AG04450 (cell line): ENCODE data around the gene LYRM9. TPM values are rescaled to one million over a fixed set of nuclear protein-coding genes. Genes with fewer than 3 reads are reported as not detected.

Experiments
- CTCF ChIA-PET: fragments of 300-600, 350-600 bp; formaldehyde crosslinking; extraction: SDS; loops from one replicate; lab custom pipeline; 2022; ENCODE audit warnings: antibody characterized with exemption, inconsistent platforms; lab: Charles Lee
- POLR2A ChIA-PET: fragments of 350-600 bp; formaldehyde crosslinking; extraction: SDS; loops from one replicate; lab custom pipeline; 2021; ENCODE audit warnings: antibody characterized with exemption, inconsistent platforms; lab: Yijun Ruan, JAX
- DNase-seq: peaks from one replicate; pipeline ENCODE4 v3.0.0-alpha.2; 2011; ENCODE audit warnings: low read depth, low spot score
- H3K27ac ChIP-seq: one replicate; pipeline ENCODE4 v1.5.1; 2012; ENCODE audit warnings: low read depth, low read length, control low read depth
- H3K27me3 ChIP-seq: one replicate; pipeline ENCODE4 v1.6.0; 2012; ENCODE audit warnings: low read length; ENCODE audit not compliant: control insufficient read depth, insufficient read depth
- H3K4me3 ChIP-seq: 2 replicates; pipeline ENCODE4 v1.5.1; 2011; ENCODE audit warnings: mild to moderate bottlenecking, low read depth, low read length, control low read depth
- H3K9me3 ChIP-seq: 2 replicates; pipeline ENCODE4 v1.5.1; 2012; ENCODE audit warnings: low read length; ENCODE audit not compliant: control insufficient read depth, insufficient read depth
- CTCF ChIP-seq: IDR thresholded peaks from 2 replicates; pipeline ENCODE4 v1.5.1; 2011; ENCODE audit warnings: low read depth, low read length, control low read depth, inconsistent platforms
- polyA plus RNA-seq: library from polyadenylated mRNA; depleted of rRNA; stranded (reverse); fragments of >200 nt; gene quantifications from 2 replicates; pipeline ENCODE4 v1.2.3, GENCODE V29; 2011

Gene LYRM9
- polyA plus RNA-seq, 1 experiment = 4.9 TPM

DNA sequence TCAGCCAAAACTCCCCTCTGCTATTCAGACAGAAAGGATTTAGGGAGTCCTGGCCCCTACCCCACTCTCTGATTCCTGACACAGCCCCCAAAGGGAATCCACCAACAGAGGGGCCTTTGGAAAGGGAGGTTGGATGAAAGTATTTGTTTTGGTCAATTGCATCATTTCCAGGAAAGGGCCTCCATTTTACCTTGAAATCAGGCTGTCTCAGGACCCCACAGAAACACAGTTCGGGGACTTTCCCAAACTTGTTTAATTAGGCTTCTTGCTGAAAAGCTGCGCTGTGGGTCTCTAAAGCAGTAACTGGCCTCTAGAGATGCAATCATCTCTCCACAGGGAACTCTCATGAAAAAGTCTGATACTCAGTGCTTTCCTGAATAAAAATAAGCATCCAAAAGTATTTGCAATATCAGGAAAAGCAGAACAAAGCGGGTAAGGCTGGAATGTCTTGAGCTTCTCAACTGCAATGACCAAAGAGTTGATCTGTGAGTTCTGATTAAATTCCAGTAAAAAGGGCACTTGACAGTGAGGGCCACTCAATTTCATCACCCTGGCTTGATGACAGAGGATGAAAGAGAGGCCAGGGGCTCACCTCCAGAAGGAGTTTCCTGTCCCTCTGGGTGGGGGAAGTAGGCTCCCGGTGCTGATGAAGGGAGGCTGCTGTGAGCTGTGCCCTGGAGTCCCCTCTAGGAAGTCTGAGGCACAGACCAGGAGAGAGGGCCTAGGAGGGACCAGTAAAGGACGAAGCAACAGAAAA lies 36.3 kb downstream of the LYRM9 start:
- no peak for TF ChIP-seq CTCF

GRCh38 chr17:27855454-27855853 lies 37.7 kb downstream of the LYRM9 start:
- H3K9me3 ChIP-seq = no peaks in the 10 kb centered on the region
- TF ChIP-seq CTCF = no peak
- DNase-seq = no peak
- H3K27ac ChIP-seq = no peak overlapping the region
- H3K27me3 ChIP-seq = peaks cover 5% of the 10 kb centered on the region
- no peak overlapping the region for H3K4me3 ChIP-seq
- POLR2A ChIA-PET = no interaction called here
- CTCF ChIA-PET = interaction anchor here (1.0 kb wide), 2 partner anchors 25 to 96 kb away, joined by 3 to 4 read pairs; no protein-coding TSS in a partner anchor

More for the DNA sequence above, 36.3 kb downstream of the LYRM9 start:
- Histone ChIP-seq H3K9me3 (no peaks in the 10 kb centered on the region), H3K27ac (no peak overlapping the region), H3K4me3 (no peak overlapping the region), H3K27me3 (peaks cover 5% of the 10 kb centered on the region)
- ChIA-PET POLR2A (no interaction called here), CTCF (interaction anchor here (1.9 kb wide), 1 partner anchor 52 kb away, joined by 6 read pairs; no protein-coding TSS in a partner anchor)
- no peak for DNase-seq

DNA sequence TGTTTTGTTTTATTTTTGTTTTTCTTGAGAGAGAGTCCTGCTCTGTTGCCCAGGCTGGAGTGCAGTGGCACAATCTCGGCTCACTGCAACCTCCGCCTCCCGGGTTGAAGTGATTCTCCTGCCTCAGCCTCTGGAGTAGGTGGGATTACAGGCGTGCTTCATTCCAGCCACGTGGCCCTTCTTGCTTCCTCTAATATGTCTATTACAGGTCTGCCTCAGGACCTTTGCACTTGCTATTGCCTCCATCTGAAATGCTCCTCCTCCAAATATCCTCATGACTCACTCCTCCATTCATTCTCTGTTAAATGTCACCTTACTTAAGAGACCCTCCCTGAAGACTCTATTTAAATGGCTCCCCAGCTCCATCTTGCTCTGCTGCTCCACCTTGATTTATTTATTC lies 39.0 kb downstream of the LYRM9 start:
- ChIA-PET CTCF (no interaction called here), POLR2A (no interaction called here)
- Histone ChIP-seq H3K4me3 (no peak overlapping the region), H3K27me3 (peaks cover 5% of the 10 kb centered on the region), H3K9me3 (no peaks in the 10 kb centered on the region), H3K27ac (no peak overlapping the region)
- TF ChIP-seq CTCF = no peak
- DNase-seq = no peak

GRCh38 chr17:27853091-27853490 lies 40.1 kb downstream of the LYRM9 start:
- DNase-seq = no peak
- ChIA-PET POLR2A (no interaction called here), CTCF (no interaction called here)
- Histone ChIP-seq H3K9me3 (no peaks in the 10 kb centered on the region), H3K27me3 (peaks cover 5% of the 10 kb centered on the region), H3K4me3 (no peak overlapping the region), H3K27ac (no peak overlapping the region)
- no peak for TF ChIP-seq CTCF

DNA sequence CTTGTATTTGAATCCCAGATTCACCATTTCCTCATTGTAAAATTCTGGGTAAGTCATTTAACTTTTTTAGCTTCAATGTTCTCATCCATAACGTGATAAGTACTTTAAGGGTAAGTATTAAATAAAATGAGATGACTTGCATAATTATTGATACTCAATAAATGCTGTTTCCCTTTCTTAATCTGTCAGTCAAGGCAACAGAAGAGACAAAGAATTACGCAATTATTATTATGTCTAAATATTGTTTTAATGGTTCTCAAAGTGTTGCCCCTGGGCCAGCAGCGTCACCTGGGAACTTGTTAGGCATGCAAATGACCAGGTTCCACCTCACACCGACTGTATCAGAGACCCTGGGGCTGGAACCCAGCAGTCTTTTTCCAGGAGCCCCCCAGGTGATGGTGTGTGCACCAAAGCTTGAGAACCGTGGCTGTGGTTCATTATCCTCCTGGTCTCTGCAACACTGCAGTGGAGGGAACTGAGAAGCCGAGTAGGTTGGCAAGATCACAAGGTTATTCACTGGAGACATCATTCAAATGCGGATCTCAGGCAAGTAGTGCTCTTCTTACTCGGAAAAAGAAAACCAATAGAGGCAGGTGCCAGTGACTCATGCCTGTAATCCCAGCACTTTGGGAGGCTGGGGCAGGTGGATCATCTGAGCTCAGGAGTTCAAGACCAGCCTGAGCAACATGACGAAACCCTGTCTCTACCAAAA lies 43.5 kb downstream of the LYRM9 start:
- no peak overlapping the region for H3K4me3 ChIP-seq
- ChIA-PET POLR2A (no interaction called here), CTCF (interaction anchor here (0.6 to 1.4 kb wide), 3 partner anchors 30 to 403 kb away, joined by 3 to 4 read pairs (median 3); no protein-coding TSS in a partner anchor)
- DNase-seq = no peak
- no peaks in the 10 kb centered on the region; the same call in 1 of the 2 replicates for H3K9me3 ChIP-seq
- H3K27me3 ChIP-seq = peaks cover 5% of the 10 kb centered on the region
- TF ChIP-seq CTCF = no peak
- H3K27ac ChIP-seq = no peak overlapping the region
